GM10248 (cell line): ENCODE results near the gene FRMD4B.

ENCODE experiments used
- CTCF ChIA-PET: fragments of 300-600 bp; sonication (Branson Sonifier 250); formaldehyde crosslinking; extraction: SDS; loops from one replicate; lab custom pipeline; 2021; ENCODE audit warnings: antibody characterized with exemption; lab: Yijun Ruan, JAX
- POLR2A ChIA-PET: fragments of 350-650 bp; sonication (Branson Sonifier 250); formaldehyde crosslinking; extraction: SDS; loops from one replicate; lab custom pipeline; 2020; ENCODE audit warnings: antibody characterized with exemption; lab: Yijun Ruan, JAX
- DNase-seq: peaks from one replicate; pipeline ENCODE4 v3.0.0; 2012; ENCODE audit errors: extremely low spot score
- CTCF ChIP-seq: IDR thresholded peaks from 2 replicates; pipeline ENCODE4 v1.5.1; 2012; ENCODE audit warnings: mild to moderate bottlenecking, low read depth; ENCODE audit errors: extremely low read depth, missing control alignments, control extremely low read depth

The FRMD4B gene

GRCh38 chr3:69165744-69166143 lies 220.1 kb downstream of the FRMD4B start:
- ChIA-PET POLR2A (no interaction called here), CTCF (interaction anchor here (0.7 to 14.3 kb wide), 11 partner anchors 9 to 506 kb away, joined by 3 to 258 read pairs (median 4); no protein-coding TSS in a partner anchor)
- no peak for DNase-seq
- no peak for TF ChIP-seq CTCF

- CTCF ChIA-PET = interaction anchor here (1.5 to 14.3 kb wide), 5 partner anchors 9 to 261 kb away, joined by 4 to 258 read pairs (median 24); no protein-coding TSS in a partner anchor
- POLR2A ChIA-PET = no interaction called here
- no peak for TF ChIP-seq CTCF
- DNase-seq = no peak
These were observed 221.6 kb downstream of the FRMD4B start for GRCh38 chr3:69164296-69164695.

GRCh38 chr3:69162308-69162980 lies 223.4 kb downstream of the FRMD4B start:
- CTCF ChIA-PET = interaction anchor here (0.7 to 14.3 kb wide), 56 partner anchors 8 to 785 kb away, joined by 3 to 258 read pairs (median 7); partner anchors contain the start of gene LMOD3
- no peak for DNase-seq
- POLR2A ChIA-PET = no interaction called here
- TF ChIP-seq CTCF = no peak

- ChIA-PET POLR2A (no interaction called here), CTCF (interaction anchor here (0.7 to 14.3 kb wide), 73 partner anchors 8 to 785 kb away, joined by 3 to 258 read pairs (median 5); partner anchors contain the start of genes FRMD4B and LMOD3)
- peak; percentile 62 for DNase-seq
- TF ChIP-seq CTCF = peak; percentile 91
These were observed 224.1 kb downstream of the FRMD4B start for GRCh38 chr3:69161587-69162307.

GRCh38 chr3:69160525-69160924 lies 225.4 kb downstream of the FRMD4B start:
- DNase-seq = no peak
- TF ChIP-seq CTCF = no peak
- POLR2A ChIA-PET = no interaction called here
- CTCF ChIA-PET = interaction anchor here (0.5 to 14.3 kb wide), 27 partner anchors 10 to 787 kb away, joined by 3 to 258 read pairs (median 11); partner anchors contain the start of gene LMOD3

- CTCF ChIA-PET = interaction anchor here (0.6 to 14.3 kb wide), 14 partner anchors 11 to 787 kb away, joined by 3 to 258 read pairs (median 20); no protein-coding TSS in a partner anchor
- no peak for DNase-seq
- POLR2A ChIA-PET = no interaction called here
- TF ChIP-seq CTCF = no peak
These were observed 225.8 kb downstream of the FRMD4B start for GRCh38 chr3:69160107-69160506.
